Thymus (tissue), 11 donors: ENCODE data around the gene ITPK1. TPM values are rescaled to one million over a fixed set of nuclear protein-coding genes. Genes with fewer than 3 reads are reported as not detected.

Source experiments
- DNase-seq, 9 donors: peaks; one replicate each; pipeline ENCODE4 v3.0.0-alpha.2; 2013; ENCODE audit warnings: low spot score in 9 of 9, low read depth in 6 of 9, missing footprints in 1 of 9
- H3K27ac ChIP-seq, 2 donors: one replicate each; pipeline ENCODE4 v1.5.1; 2013; ENCODE audit warnings: control low read depth in 1 of 2, low read depth in 1 of 2, low read length in 1 of 2, mild to moderate bottlenecking in 1 of 2, moderate library complexity in 1 of 2
- H3K27me3 ChIP-seq, 2 donors: one replicate each; pipeline ENCODE4 v1.5.1; 2013; ENCODE audit warnings: low read length in 1 of 2; ENCODE audit not compliant: control insufficient read depth in 2 of 2, insufficient read depth in 1 of 2
- H3K36me3 ChIP-seq, 2 donors: one replicate each; pipeline ENCODE4 v1.5.1; 2013; ENCODE audit warnings: low read length in 1 of 2, mild to moderate bottlenecking in 1 of 2, moderate library complexity in 1 of 2; ENCODE audit not compliant: control insufficient read depth in 2 of 2, insufficient read depth in 2 of 2
- H3K4me1 ChIP-seq, 2 donors: one replicate each; pipeline ENCODE4 v1.5.1; 2013; ENCODE audit warnings: low read length in 2 of 2; ENCODE audit not compliant: control insufficient read depth in 2 of 2, insufficient read depth in 2 of 2
- H3K4me3 ChIP-seq, 2 donors: one replicate each; pipeline ENCODE4 v1.5.1; 2013; ENCODE audit warnings: low read length in 2 of 2, control low read depth in 1 of 2, mild to moderate bottlenecking in 1 of 2
- H3K9me3 ChIP-seq, 2 donors: one replicate each; pipeline ENCODE4 v1.5.1; 2013; ENCODE audit warnings: low read length in 1 of 2, mild to moderate bottlenecking in 1 of 2; ENCODE audit not compliant: control insufficient read depth in 2 of 2, insufficient read depth in 1 of 2
- WGBS: extraction: QIAGEN DNeasy Blood & Tissue Kit; methylation state at CpG from one replicate; pipeline ENCODE4 v1.1.7; 2013; 5-methylcytosine and 5-hydroxymethylcytosine counted together
- polyA plus RNA-seq: library from polyadenylated mRNA; stranded (reverse); fragments of 200-250 nt; gene quantifications from one replicate; pipeline ENCODE4 v1.2.3, GENCODE V29; 2013
- total RNA-seq: library from RNA; stranded (reverse); fragments of 120-200 nt; gene quantifications from one replicate; pipeline ENCODE4 v1.2.4, GENCODE V29; 2013
- donor health status: healthy.

The ITPK1 gene
- total and polyA plus RNA-seq, 2 donors = 9.5 to 20.9 TPM

DNA sequence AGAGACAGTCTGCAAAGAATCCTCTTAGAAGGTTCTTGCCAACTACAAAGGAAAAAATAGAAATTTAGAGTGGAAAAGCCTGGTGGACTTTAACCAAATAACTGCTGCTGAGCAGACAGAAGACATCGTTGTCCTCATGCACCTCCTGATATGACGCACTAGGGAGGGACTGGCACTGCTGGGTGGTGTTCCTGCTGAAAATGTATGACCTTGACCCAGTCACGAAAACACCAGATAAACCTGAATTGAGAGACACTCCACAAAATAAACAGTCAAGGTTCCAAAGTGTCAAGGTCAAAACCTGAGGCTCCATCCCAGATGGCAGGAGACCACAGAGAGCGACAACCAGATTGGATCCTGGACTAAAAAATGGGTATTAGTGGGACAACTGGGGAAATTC lies 130.8 kb downstream of the ITPK1 start:
- 98% methylated on average over 4 of the region's 4 CpGs for WGBS
- H3K27ac ChIP-seq = no peak overlapping the region
- DNase-seq = no peak

DNA sequence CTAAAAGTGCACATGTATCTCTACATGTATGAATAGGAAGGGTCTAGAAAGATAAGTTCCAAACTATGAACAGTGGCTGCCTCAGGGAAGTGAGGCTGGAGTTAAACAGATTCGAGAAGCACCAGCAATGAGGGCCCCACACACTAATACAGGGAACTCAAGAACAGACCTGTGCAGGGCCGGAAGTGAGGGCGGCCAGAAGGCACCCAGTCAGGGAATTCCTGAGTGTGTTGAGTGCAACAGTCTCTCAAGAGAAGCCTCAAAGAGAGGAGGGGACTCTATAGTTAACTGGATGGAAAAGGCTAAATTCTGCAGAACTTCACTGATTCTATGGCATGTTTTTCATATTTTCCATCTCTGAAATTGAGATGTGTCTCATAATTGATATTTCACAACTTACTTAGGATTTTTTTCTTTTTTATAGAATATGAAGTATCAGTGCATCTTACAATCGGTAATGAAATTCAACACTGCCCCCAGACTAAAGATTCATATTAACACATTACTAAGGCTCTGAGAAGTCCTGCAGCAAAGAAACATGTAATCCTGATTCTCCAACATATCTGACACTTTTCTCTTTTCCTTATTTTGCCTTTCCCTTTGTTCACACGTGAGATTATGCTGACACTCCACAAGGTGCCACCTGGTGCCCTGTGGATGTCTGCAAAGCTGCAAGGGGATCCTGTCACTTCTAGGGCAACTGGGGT lies 131.5 kb downstream of the ITPK1 start:
- Histone ChIP-seq H3K4me3 (no peak overlapping the region), H3K36me3 (peaks cover 3 to 7% of the 10 kb centered on the region in 2 donors), H3K27ac (no peak overlapping the region), H3K4me1 (no peaks in the 10 kb centered on the region), H3K9me3 (peaks cover 0 to 6% of the 10 kb centered on the region in 2 donors), H3K27me3 (no peaks in the 10 kb centered on the region)
- DNase-seq = no peak
- WGBS = 92% methylated on average over 5 of the region's 5 CpGs

More for the DNA sequence above, 130.8 kb downstream of the ITPK1 start:
- Histone ChIP-seq H3K4me3 (no peak overlapping the region), H3K9me3 (peaks cover 0 to 4% of the 10 kb centered on the region in 2 donors), H3K4me1 (no peaks in the 10 kb centered on the region), H3K36me3 (peaks cover 3 to 7% of the 10 kb centered on the region in 2 donors), H3K27me3 (no peaks in the 10 kb centered on the region)

DNA sequence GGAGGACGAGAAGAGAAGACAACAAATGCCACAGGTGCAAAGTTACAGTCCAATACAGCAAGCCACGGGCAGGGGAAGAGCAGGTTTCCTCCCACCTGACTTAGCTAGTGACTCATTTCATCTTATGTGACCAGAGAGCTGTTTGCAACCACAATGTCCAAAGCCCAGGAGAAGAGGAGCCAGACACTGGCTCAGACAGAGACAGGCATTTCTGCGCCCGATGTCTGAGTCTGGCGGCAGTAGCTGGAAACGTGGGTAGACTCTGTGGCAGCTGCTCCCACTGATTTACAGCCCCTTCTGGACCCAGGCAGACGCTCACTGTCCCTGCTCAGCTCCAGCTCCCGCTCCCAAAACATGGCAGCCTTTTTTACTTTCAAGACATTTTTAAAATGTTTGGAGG lies 132.8 kb downstream of the ITPK1 start:
- no peaks in the 10 kb centered on the region for H3K4me1 ChIP-seq
- 95% methylated on average over 8 of the region's 8 CpGs for WGBS
- H3K9me3 ChIP-seq = peaks cover 3 to 14% of the 10 kb centered on the region in 2 donors
- H3K4me3 ChIP-seq = no peak overlapping the region
- peaks cover 3 to 7% of the 10 kb centered on the region in 2 donors for H3K36me3 ChIP-seq
- no peak for DNase-seq
- no peak overlapping the region for H3K27ac ChIP-seq
- H3K27me3 ChIP-seq = no peaks in the 10 kb centered on the region

DNA sequence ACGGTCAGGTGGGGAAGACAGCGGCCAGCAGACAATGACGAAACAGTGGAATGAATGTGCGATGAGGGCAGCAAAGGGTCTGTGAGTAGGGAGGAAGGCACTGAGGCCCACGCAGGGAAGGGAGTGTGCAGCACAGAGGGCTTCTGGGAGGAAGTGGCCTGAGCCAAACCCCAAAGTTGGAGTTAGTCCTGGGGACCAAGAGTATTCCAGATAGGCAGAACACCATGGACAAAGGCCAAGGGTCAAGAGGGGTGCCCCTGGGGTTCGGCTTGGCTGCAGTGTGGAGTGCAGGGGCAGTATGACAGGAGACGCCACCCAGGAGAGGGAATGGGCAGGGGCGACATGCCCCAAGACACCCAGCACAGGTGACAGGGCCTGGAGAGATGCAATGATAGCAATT lies 134.0 kb downstream of the ITPK1 start:
- H3K4me3 ChIP-seq = no peak overlapping the region
- no peak for DNase-seq
- WGBS = 98% methylated on average over 8 of the region's 8 CpGs

DNA sequence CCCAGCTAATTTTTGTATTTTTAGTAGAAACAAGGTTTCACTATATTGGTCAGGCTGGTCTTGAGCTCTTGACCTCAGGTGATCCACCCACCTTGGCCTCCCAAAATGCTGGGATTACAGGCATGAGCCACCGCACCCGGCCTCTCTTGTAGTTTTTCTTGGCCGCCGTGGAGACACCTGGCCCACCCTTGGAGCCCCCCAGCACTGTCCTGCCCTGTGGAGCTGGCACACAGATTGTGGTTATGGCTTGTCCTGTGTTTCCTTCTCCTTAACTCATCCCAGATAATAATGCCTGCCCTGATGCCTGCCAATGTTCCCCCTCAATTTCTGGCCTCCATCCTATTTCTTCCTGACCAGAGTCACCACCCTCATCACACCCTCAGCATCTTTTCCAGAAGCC lies 134.9 kb downstream of the ITPK1 start:
- H3K36me3 ChIP-seq = peaks cover 3% of the 10 kb centered on the region in 2 donors
- H3K27ac ChIP-seq = no peak overlapping the region
- H3K27me3 ChIP-seq = no peaks in the 10 kb centered on the region
- H3K4me3 ChIP-seq = no peak overlapping the region
- H3K4me1 ChIP-seq = no peaks in the 10 kb centered on the region
- peaks cover 3 to 14% of the 10 kb centered on the region in 2 donors for H3K9me3 ChIP-seq
- WGBS = 100% methylated on average over 4 of the region's 4 CpGs
- no peak for DNase-seq

More for the DNA sequence above, 134.0 kb downstream of the ITPK1 start:
- H3K27ac ChIP-seq = no peak overlapping the region
- H3K36me3 ChIP-seq = peaks cover 3% of the 10 kb centered on the region in 2 donors
- peaks cover 3 to 14% of the 10 kb centered on the region in 2 donors for H3K9me3 ChIP-seq
- no peaks in the 10 kb centered on the region for H3K27me3 ChIP-seq
- H3K4me1 ChIP-seq = no peaks in the 10 kb centered on the region

DNA sequence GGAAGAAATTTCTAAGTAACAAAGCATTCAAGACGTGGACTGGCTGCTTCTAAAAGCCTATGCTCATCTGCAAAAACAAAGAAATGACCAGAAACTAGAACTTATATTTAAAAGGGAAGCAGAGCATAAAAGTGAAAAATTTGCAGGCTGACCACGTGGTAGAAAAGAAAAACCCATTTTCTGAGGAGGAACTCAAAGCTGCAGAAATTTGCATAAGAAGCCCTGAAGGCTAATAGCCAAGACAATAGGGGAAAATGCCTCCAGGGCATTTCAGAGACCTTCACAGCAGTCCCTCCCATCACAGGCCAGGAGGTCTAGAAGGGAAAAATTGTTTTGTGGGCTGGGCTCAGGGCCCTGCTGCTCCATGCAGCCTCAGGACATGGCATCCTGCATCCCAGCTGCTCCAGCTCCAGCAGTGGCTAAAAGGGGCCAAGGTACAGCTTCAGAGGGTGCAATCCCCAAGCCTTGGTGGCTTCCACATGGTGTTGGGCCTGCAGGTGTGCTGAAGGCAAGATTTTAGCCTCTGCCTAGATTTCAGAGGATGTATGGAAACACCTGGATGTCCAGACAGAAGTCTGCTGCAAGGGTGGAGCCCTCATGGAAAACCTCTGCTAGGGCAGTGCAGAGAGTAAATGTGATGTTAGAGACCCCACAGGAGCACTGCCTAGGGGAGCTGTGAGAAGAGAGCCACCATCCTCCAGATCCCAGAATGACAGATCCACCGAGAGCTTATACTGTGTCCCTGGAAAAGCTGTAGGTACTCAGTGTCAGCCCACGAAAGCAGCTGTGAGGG lies 137.3 kb downstream of the ITPK1 start:
- Histone ChIP-seq H3K4me1 (no peaks in the 10 kb centered on the region), H3K27ac (no peak overlapping the region), H3K9me3 (peaks cover 3 to 26% of the 10 kb centered on the region in 2 donors), H3K27me3 (no peaks in the 10 kb centered on the region), H3K4me3 (no peak overlapping the region), H3K36me3 (peaks cover 0 to 3% of the 10 kb centered on the region in 2 donors)
- WGBS = 86% methylated on average over 4 of the region's 4 CpGs
- no peak for DNase-seq

DNA sequence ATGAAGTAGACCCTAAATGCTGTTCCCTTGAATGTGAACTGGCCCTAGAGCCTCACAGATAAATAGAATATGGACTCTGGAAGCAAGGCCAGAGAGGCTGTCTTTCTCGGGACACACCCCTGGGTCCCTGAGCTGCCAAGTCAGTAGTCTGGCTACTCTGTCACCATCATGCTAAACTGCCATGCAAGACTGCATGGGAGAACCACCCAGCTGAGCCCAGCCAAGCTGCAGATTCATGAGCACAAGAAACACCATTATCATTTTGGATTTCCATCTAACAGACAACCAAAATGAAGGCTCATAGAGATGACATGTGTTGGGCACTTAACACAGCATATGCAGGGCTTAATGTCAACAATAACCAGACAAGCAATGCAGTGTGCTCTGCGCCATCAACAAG lies 139.5 kb downstream of the ITPK1 start:
- Histone ChIP-seq H3K36me3 (peaks cover 0 to 3% of the 10 kb centered on the region in 2 donors), H3K9me3 (peaks cover 3 to 26% of the 10 kb centered on the region in 2 donors), H3K27me3 (no peaks in the 10 kb centered on the region), H3K4me3 (no peak overlapping the region), H3K27ac (no peak overlapping the region), H3K4me1 (no peaks in the 10 kb centered on the region)
- DNase-seq = no peak
- 97% methylated on average over 2 of the region's 2 CpGs for WGBS

DNA sequence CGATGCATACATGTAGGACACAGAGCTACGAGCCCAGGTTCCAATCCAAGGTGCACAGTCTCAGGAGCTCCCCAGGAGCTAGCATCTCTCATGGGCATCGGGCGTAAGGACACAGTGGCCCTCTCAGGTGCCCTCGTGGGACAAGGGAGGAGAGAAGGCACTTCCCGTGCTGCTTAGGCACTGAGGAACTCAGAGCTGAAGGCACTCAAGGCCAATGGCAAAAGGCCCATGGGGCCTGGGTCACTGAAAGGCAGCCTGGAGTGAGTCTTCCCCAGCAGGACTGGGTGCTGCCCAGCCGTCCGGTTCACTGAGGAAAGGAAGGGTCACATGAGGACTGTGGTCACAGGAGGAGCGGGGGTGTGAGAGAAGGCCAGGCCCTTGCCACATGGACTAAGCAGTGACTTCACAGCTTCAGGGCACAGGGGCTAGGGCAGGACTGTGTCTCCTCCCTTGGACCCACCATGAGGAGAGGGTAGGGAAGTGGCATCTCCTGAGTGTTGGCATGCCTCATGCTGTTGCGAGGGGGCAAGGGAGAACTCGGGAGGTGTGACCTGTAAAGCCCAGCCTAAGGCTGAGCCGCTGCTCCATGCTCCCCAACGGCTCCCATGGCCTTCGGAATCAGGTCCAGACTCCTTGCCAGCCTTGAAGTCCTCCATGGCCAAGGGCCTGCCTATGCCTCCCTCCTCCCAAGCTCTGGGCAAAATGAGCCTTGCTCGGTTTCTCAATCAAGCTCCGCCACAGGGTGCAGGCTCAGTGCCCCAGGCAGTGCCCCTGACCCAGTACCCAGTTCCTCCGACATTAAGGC lies 141.0 kb downstream of the ITPK1 start:
- Histone ChIP-seq H3K4me3 (no peak overlapping the region), H3K9me3 (peaks cover 3 to 21% of the 10 kb centered on the region in 2 donors), H3K36me3 (peaks cover 0 to 3% of the 10 kb centered on the region in 2 donors), H3K27me3 (no peaks in the 10 kb centered on the region), H3K27ac (no peak overlapping the region), H3K4me1 (no peaks in the 10 kb centered on the region)
- WGBS = 93% methylated on average over 17 of the region's 17 CpGs
- DNase-seq = no peak
